ENCODE measurements around the gene MYMX.
A peak's percentile ranks its signal among the peaks of the same experiment; 100 is the strongest.
"Not testable (repeated sequence)": the region's sequence is repeated elsewhere in the genome, so short reads cannot be mapped to it uniquely, and the experiment has no call there.

The MYMX gene

GRCh38 chr6:44216677-44217331 lies at the start of gene MYMX:
TSS of gene MYMX (plus strand) at chr6:44216926. CDS start at chr6:44217472, 546 bp downstream.
- no peak for DNase-seq

DNA sequence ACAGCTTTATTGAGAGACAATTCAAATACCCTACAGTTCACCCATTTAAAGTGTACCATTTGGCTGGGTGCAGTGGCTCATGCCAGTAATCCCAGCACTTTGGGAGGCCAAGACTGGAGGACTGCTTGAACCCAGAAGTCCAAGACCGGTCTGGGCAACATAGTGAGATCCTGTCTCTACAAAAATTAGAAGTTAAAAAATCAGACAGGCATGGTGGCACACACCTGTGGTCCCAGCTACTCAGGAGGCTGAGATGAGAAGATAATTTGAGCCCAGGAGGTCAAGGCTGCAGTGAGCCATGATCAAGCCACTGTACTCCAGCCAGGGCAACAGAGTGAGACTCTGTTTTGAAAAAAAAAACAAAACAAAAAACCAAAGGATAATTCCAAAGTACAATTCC lies 49.2 kb upstream of the MYMX start:
- no peak for DNase-seq

GRCh38 chr6:44169154-44169553 lies 47.6 kb upstream of the MYMX start:
- no peak for DNase-seq

GRCh38 chr6:44169886-44170570 lies 46.7 kb upstream of the MYMX start:
- DNase-seq, result no peak

DNA sequence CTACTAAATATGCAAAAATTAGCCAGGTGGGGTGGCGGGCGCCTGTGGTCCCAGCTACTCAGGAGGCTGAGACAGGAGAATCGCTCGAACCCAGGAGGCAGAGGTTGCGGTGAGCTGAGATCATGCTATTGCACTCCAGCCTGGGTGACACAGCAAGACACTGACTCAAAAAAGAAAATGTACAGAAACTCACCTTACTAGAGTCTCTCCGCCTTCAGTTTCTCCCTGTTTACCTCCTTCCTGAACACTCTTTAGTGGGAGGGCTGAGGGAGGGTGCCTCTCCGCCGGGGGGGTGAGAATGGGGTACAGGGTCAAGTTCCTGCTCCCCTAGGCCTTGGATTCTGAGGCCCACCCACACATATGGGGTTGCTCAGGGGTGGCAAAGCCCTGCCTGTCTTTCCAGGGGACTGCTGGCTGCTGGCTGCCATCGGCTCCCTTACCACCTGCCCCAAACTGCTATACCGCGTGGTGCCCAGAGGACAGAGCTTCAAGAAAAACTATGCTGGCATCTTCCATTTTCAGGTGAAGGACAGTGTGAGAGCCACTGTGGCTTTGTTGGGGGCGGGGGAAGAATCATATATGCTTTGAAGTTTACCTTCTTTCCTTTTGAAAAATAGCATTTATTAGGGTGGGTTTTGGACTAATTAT lies 44.7 kb upstream of the MYMX start:
- DNase-seq, result no peak

DNA sequence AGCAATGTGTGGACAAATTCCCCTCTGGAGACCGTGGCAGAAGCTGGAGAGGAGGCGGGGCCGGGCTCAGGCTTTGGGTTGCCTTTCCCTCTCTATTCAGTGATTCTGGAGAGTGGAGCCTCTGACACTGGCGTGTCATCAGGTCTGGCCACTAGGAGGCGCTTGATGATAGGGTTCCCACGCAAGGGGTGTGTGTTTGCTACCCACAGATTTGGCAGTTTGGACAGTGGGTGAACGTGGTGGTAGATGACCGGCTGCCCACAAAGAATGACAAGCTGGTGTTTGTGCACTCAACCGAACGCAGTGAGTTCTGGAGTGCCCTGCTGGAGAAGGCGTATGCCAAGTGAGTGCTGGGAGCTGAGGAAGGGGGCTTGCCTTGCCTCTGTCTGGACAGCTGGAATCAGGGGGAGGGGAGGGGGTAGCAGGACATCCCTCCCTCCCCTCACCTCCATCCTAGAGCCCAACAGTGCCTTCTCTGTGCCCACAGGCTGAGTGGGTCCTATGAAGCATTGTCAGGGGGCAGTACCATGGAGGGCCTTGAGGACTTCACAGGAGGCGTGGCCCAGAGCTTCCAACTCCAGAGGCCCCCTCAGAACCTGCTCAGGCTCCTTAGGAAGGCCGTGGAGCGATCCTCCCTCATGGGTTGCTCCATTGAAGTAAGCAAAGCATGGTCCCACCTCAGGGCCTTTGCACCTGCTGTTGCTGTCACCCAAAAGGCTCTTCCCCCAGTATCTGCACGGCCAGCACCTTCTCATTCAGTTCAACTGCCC lies 43.8 kb upstream of the MYMX start:
- DNase-seq, result peak; percentile 78

DNA sequence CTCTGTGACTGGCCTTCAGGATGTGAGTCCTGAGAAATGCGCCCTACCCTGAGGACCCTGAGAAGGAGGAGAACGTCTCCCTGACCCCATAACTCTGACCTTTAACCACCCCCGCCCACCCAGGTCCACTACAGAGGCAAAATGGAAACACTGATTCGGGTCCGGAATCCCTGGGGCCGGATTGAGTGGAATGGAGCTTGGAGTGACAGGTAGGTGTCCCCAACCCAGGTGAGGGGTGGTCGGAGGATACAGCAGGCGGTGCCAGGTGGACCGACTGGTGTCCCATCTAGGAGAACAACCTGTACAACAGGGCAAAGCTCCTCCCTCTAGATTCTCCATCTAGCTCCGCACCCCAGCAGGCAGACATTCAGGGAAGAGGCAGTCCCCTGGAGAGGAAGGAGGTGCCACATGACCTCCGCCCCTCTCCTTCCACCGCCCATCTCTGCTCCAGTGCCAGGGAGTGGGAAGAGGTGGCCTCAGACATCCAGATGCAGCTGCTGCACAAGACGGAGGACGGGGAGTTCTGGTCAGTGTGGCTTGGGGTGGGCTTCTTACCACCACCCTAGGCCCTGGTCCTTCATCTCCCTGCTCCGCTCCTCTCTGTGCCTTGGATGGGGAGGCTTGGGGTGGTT lies 40.5 kb upstream of the MYMX start:
- no peak for DNase-seq

GRCh38 chr6:44176762-44177509 lies 39.8 kb upstream of the MYMX start:
- DNase-seq, result no peak

GRCh38 chr6:44177691-44178423 lies 38.9 kb upstream of the MYMX start:
- no peak for DNase-seq

DNA sequence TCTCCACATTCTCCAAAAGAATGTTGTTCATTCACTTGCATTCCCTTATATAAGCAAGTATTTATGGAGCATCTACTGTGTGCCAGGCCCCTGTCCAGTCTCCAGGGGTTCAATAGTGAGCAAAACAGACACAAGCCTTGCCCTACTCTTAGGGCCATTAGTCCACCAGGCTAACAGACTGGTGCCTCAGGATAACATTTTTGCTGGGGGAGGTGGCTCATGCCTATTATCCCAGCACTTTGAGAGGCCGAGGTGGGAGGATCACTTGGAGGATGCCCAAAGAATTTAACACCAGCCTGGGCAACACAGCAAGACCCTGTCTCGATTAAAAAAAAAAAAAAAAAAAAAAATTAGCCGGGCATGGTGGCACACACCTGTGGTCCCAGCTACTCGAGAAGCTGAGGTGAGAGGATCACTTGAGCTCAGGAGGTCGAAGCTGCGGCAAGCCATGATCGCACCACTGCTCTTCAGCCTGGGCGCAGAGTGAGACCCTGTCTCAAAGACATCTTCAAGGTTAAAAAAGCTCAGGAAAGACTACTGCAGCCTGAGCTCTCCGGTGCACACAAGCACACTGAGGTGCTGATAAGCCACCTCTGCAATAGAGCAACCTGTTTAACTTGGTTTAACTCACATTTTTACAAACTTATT lies 38.2 kb upstream of the MYMX start:
- no peak for DNase-seq

GRCh38 chr6:44179072-44179536 lies 37.6 kb upstream of the MYMX start:
- no peak for DNase-seq

DNA sequence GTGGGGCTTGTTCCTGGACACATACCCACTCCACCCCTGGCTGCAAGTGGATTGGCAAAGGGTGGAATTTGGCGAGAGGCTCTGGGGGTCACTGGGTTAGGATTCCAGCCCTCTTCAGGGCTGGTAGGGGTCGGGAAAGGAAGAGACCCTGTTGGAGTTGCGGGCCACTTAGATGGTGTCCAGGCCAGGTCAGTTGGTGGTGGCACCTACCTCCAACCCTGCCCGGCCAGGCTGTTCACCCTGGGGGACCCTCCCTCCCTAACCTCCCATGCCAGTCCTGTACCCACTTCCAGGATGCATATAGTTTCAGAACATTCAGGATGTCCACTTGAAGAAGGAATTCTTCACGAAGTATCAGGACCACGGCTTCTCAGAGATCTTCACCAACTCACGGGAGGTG lies 37.1 kb upstream of the MYMX start:
- DNase-seq, result no peak

DNA sequence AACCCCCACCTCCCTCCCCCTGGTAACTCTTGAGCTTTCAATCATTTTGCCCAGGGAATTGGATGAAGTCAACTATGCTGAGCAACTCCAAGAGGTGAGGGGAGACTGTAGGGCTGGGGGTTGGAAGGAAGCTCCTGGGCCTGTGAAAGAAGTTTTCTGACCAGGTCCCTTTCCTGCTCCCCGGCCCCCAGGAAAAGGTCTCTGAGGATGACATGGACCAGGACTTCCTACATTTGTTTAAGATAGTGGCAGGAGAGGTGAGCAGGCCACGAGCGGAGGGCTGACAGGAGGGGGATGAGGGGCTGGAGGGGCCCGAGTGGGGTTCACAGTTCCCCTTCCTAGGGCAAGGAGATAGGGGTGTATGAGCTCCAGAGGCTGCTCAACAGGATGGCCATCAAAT lies 36.3 kb upstream of the MYMX start:
- no peak for DNase-seq

GRCh38 chr6:44180886-44181285 lies 35.8 kb upstream of the MYMX start:
- DNase-seq, result no peak

DNA sequence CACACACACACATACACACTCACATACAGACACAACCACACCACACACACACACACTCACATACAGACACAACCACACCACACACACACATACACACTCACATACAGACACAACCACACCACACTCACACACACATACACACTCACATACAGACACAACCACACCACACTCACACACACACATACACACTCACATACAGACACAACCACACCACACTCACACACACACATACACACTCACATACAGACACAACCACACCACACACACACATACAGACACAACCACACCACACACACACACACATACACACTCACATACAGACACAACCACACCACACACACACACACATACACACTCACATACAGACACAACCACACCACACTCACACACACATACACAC lies 34.9 kb upstream of the MYMX start:
- DNase-seq, result not testable (repeated sequence)

GRCh38 chr6:44182911-44183390 lies 33.8 kb upstream of the MYMX start:
- DNase-seq, result no peak

- DNase-seq, result no peak
These were observed 32.9 kb upstream of the MYMX start for GRCh38 chr6:44183783-44184182.

DNA sequence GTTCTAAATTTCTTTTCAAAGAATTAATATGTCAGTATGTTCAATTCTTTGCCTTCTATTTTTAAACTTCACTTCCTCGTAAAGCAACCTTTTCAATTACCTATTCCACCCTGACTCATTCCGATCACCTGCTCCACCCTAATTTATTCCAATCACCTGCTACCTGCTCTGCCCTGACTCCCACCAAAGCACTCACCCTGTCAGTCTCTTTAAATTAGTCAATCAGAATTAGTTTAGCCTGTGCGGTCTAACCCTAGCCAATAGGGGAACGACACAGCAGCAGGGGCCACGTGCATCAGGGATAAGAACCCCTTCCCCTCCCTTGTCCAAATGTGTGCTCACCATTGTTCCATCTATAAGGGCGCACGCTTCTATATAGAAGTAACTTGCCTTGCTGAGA lies 31.4 kb upstream of the MYMX start:
- not testable (repeated sequence) for DNase-seq

DNA sequence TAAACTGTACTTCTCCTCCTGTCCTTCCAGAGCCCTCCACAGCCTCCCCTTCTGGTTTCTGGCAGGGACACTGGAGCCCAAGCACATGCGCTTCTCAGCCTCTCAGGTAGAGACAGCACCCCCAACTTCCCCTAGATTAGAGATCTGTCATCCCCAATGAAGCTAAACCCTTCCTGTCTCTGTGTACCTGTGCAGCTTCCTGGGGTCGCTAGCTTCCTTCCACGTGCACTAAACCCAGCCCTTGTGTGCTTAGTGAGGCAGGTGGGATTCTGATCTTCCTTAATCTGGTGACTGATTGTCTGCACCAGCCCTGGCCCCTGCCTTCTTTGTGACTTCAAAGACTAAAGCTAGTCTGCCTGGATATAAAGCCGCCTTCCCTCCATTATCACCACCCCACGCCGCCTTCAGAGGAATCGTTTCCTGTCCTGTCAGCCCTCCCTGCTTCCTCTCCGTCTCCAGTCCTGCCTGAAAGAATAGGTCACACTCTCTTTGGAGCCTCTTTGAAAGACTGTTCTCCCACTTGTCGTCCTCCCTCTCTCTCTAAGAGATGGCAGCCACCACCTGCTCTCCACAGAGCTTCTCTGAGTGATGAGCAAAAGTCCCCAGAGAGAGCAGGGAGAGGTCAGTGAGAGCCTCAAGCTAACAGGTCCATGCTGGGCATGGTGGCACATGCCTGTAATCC lies 30.6 kb upstream of the MYMX start:
- DNase-seq, result no peak

DNA sequence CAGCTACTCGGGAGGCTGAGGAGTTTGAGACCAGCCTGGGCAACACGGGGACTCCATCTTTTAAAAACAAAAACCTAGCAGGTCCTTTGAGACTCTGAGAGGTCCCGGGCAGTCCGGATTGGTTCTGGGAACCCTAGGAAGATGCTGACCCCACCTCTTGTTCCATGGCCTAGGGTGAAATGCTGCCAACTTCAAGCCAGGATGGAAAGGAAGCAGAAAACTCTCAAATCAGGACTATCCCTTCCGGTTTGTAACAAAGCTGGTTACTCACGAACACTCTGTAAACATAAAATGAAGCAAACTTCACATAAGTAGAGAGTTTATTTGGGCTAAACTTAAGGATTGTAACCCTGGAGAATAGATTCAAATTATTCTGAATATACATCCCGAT lies 30.1 kb upstream of the MYMX start:
- no peak for DNase-seq
